CD4-positive, alpha-beta T cell treated with Interleukin-21 for 1 hour (primary cell): ENCODE results near the gene SFXN2.
"Not testable (repeated sequence)": the region's sequence is repeated elsewhere in the genome, so short reads cannot be mapped to it uniquely, and the experiment has no call there.

Experiments
- DNase-seq: peaks from one replicate; pipeline ENCODE4 v3.0.0-alpha.2; 2020

The SFXN2 gene

GRCh38 chr10:102682416-102682815 lies 32.0 kb upstream of the SFXN2 start:
- no peak for DNase-seq

- no peak for DNase-seq
These were observed 31.5 kb upstream of the SFXN2 start for GRCh38 chr10:102682981-102683380.

GRCh38 chr10:102683736-102684135 lies 30.7 kb upstream of the SFXN2 start:
- no peak for DNase-seq

- no peak for DNase-seq
These were observed 23.0 kb upstream of the SFXN2 start for GRCh38 chr10:102691285-102692066.

- not testable (repeated sequence) for DNase-seq
These were observed 19.0 kb upstream of the SFXN2 start for GRCh38 chr10:102695401-102695800.

GRCh38 chr10:102696736-102697135 lies 17.7 kb upstream of the SFXN2 start:
- DNase-seq: no peak

GRCh38 chr10:102698894-102699293 lies 15.5 kb upstream of the SFXN2 start:
- no peak for DNase-seq

- no peak for DNase-seq
These were observed 13.2 kb upstream of the SFXN2 start for GRCh38 chr10:102701272-102701671.

- DNase-seq: no peak
These were observed 12.6 kb upstream of the SFXN2 start for GRCh38 chr10:102701796-102702195.

- no peak for DNase-seq
These were observed 11.7 kb upstream of the SFXN2 start for GRCh38 chr10:102702742-102703141.

- no peak for DNase-seq
These were observed 9.5 kb upstream of the SFXN2 start for GRCh38 chr10:102704915-102705314.

- no peak for DNase-seq
These were observed 8.9 kb upstream of the SFXN2 start for GRCh38 chr10:102705531-102705930.

- peak; percentile 30 for DNase-seq
These were observed 3.8 kb upstream of the SFXN2 start for GRCh38 chr10:102710609-102711008.

- no peak for DNase-seq
These were observed 2.3 kb upstream of the SFXN2 start for GRCh38 chr10:102712089-102712488.

GRCh38 chr10:102712843-102713538 lies 1.4 kb upstream of the SFXN2 start:
- no peak for DNase-seq

- no peak for DNase-seq
These were observed 960 bp upstream of the SFXN2 start for GRCh38 chr10:102713539-102713813.

GRCh38 chr10:102713814-102714620 lies 419 bp upstream of the SFXN2 start, which contains the start of gene ARL3:
TSS of gene ARL3 (minus strand) at chr10:102714397. CDS start at chr10:102714275, 122 bp downstream.
- DNase-seq: peak; percentile 96

- no peak for DNase-seq
These were observed 1.4 kb downstream of the SFXN2 start for GRCh38 chr10:102715880-102716279.

- DNase-seq: not testable (repeated sequence)
These were observed 2.6 kb downstream of the SFXN2 start for GRCh38 chr10:102716900-102717565.

GRCh38 chr10:102718220-102718619 lies 3.8 kb downstream of the SFXN2 start:
- no peak for DNase-seq

GRCh38 chr10:102720337-102720736 lies 5.9 kb downstream of the SFXN2 start:
- no peak for DNase-seq

- no peak for DNase-seq
These were observed 6.4 kb downstream of the SFXN2 start for GRCh38 chr10:102720775-102721301.

GRCh38 chr10:102721954-102722353 lies 7.5 kb downstream of the SFXN2 start:
- no peak for DNase-seq
